Esophagus muscularis mucosa (tissue), 4 donors: ENCODE results near the gene LTBR. TPM values are rescaled to one million over a fixed set of nuclear protein-coding genes. Genes with fewer than 3 reads are reported as not detected.

Experiments
- DNase-seq: peaks from one replicate; pipeline ENCODE4 v3.0.0-alpha.2; 2017; ENCODE audit errors: extremely low spot score
- H3K27ac ChIP-seq, 4 donors: fragments of 200-600 bp; sonication (generic); replicated peaks in 1 of 4; 1 replicate in 3 of 4; 2 replicates in 1 of 4; pipeline ENCODE4 v1.5.1; 2016 to 2019; ENCODE audit warnings: mild to moderate bottlenecking in 1 of 4
- H3K27me3 ChIP-seq, 4 donors: fragments of 200-600 bp; sonication (generic); one replicate each; pipeline versions ENCODE4 v1.5.1 to v1.6.0; 2016 to 2019
- H3K36me3 ChIP-seq, 4 donors: fragments of 200-600 bp; sonication (generic); one replicate each; pipeline ENCODE4 v1.5.1; 2016 to 2019
- H3K4me1 ChIP-seq, 4 donors: fragments of 200-600 bp; sonication (generic); one replicate each; pipeline ENCODE4 v1.5.1; 2016 to 2019
- H3K4me3 ChIP-seq, 4 donors: fragments of 200-600 bp; sonication (generic); 1 replicate in 2 of 4; 2 replicates in 2 of 4; pipeline ENCODE4 v1.5.1; 2016 to 2019; ENCODE audit warnings: mild to moderate bottlenecking in 4 of 4, moderate library complexity in 1 of 4
- H3K9me3 ChIP-seq, 4 donors: fragments of 200-600 bp; sonication (generic); 1 replicate in 3 of 4; 2 replicates in 1 of 4; pipeline ENCODE4 v1.5.1; 2016 to 2019
- EP300 ChIP-seq: sonication (generic); formaldehyde crosslinking; IDR thresholded peaks from one replicate; pipeline ENCODE4 v1.6.1; 2017; ENCODE audit warnings: antibody characterized with exemption
- POLR2A ChIP-seq: fragments of 450-650 bp; IDR thresholded peaks from one replicate; pipeline ENCODE4 v1.6.1; 2017; ENCODE audit warnings: antibody characterized with exemption, moderate library complexity, mild to moderate bottlenecking, low read depth
- POLR2AphosphoS5 ChIP-seq, 2 donors: sonication (generic); formaldehyde crosslinking; IDR thresholded peaks; one replicate each; pipeline ENCODE4 v1.6.1; 2017; ENCODE audit warnings: antibody characterized with exemption in 2 of 2
- WGBS: methylation state at CpG from one replicate; pipeline ENCODE4 v1.1.5; 2018; 5-methylcytosine and 5-hydroxymethylcytosine counted together
- intact Hi-C: fragments of 100-400 bp; cut with DNase I; formaldehyde crosslinking; loops from one replicate; pipeline ENCODE4 v1.15.1; 2023
- total RNA-seq, 4 donors: library from RNA; depleted of rRNA; stranded (reverse); fragments of >200 nt; gene quantifications; one replicate each; pipeline versions ENCODE4 v1.1.0 to v1.2.1, GENCODE V29; 2016
- TF ChIP-seq, protein P1 (sequence below), 3 experiments: fragments of 200-600 bp in 2 of 3; fragments of 450-650 bp in 1 of 3; sonication (generic) in 2 of 3; IDR thresholded peaks; one replicate each; pipeline ENCODE4 v1.5.1; 2017 to 2019; ENCODE audit warnings: antibody characterized with exemption in 3 of 3, mild to moderate bottlenecking in 2 of 3, moderate library complexity in 1 of 3

The LTBR gene
- total RNA-seq, 4 donors from 2014 or later = 117 to 144 (median 137) TPM

DNA sequence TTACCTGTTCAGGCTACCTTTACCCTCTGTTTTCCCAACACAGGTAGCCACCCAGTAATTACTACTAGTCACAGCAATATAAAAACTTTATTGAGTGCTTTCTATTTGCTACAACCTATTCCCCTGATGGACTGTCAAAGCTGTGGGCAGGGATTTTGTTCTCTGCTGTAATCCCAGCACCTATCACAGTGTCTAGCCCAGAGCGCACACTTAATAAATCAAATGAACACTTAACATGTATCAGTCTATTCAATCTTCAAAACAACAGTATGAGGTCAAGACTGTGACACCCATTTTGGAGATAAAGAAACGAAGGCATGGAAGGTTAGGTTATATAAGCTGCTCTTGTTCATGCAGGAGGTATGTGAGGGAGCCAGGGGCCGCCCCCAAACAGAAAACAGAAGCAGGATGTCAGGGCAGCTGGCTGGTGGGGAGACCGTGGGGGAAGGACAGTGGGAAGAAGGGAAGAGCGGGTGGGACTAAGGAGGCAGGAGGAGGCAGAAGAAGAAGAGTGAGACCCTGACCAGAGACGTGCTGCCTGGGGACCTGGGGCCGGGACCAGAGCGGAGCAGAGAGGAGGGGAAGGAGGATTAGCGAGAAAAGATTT is 43.8 kb upstream of the LTBR start:
- peak overlapping the region; percentile 93 to 99 (median 97) for H3K27ac ChIP-seq

DNA sequence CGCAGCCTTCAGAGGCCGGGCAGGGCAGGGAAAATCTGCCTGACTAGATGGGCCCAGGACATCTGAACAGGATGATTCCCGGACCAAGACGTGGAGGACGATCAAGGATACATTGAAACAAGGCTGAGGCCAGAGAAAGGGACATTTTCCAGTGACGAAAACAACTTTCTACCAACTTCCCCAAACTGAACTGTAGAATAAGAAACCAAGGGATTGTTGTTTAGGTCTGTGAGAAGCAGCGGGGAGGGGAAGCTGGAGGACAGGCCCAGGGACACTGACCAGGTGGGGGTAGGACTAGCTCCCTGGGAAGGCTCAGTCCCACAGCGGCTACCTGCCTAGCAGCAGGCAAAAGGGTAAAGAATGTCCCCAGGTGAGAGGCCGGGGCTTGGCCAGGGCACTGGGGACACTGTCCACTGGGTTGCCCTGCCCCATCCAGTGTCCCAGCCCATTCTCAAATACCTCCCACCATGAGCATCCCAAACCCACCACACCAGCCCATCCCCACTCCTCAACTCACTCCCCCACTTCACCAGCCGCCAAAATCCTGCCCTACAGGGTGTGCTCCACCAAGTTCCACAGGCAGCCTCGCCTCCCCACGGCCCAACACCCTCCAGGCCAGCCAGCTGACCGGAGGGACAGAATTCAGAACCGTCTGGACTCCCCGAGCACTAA is 43.1 kb upstream of the LTBR start:
- H3K9me3 ChIP-seq = no peaks in the 10 kb centered on the region
- peaks cover 62 to 84% (median 77%) of the 10 kb centered on the region in 4 donors for H3K4me1 ChIP-seq
- DNase-seq = no peak
- intact Hi-C loops = no loop called here
- H3K4me3 ChIP-seq = peak overlapping the region; percentile 61 to 92 (median 84)
- H3K36me3 ChIP-seq = no peaks in the 10 kb centered on the region
- TF ChIP-seq EP300 (no peak), POLR2AphosphoS5 (IDR thresholded peaks at IDR 0.05) (no peak), POLR2A (no peak)
- TF ChIP-seq, protein P1, sequence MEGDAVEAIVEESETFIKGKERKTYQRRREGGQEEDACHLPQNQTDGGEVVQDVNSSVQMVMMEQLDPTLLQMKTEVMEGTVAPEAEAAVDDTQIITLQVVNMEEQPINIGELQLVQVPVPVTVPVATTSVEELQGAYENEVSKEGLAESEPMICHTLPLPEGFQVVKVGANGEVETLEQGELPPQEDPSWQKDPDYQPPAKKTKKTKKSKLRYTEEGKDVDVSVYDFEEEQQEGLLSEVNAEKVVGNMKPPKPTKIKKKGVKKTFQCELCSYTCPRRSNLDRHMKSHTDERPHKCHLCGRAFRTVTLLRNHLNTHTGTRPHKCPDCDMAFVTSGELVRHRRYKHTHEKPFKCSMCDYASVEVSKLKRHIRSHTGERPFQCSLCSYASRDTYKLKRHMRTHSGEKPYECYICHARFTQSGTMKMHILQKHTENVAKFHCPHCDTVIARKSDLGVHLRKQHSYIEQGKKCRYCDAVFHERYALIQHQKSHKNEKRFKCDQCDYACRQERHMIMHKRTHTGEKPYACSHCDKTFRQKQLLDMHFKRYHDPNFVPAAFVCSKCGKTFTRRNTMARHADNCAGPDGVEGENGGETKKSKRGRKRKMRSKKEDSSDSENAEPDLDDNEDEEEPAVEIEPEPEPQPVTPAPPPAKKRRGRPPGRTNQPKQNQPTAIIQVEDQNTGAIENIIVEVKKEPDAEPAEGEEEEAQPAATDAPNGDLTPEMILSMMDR (IDR thresholded peaks at IDR 0.05) = no peak
- H3K27me3 ChIP-seq = no peaks in the 10 kb centered on the region
- 1% methylated on average over 10 of the region's 15 CpGs for WGBS
- peak overlapping the region; percentile 93 to 99 (median 97) for H3K27ac ChIP-seq

More for the DNA sequence above, 43.8 kb upstream of the LTBR start:
- 2% methylated on average over 9 of the region's 9 CpGs for WGBS
- Histone ChIP-seq H3K9me3 (no peaks in the 10 kb centered on the region), H3K4me3 (peak overlapping the region; percentile 61 to 92 (median 84)), H3K4me1 (peaks cover 57 to 84% (median 77%) of the 10 kb centered on the region in 4 donors), H3K36me3 (no peaks in the 10 kb centered on the region), H3K27me3 (no peaks in the 10 kb centered on the region)
- intact Hi-C loops = no loop called here
- TF ChIP-seq EP300 = no peak
- TF ChIP-seq POLR2A = no peak
- peak; percentile 60 to 72 for TF ChIP-seq POLR2AphosphoS5 (IDR thresholded peaks at IDR 0.05)
- TF ChIP-seq, protein P1 (IDR thresholded peaks at IDR 0.05) = no peak
- no peak for DNase-seq

DNA sequence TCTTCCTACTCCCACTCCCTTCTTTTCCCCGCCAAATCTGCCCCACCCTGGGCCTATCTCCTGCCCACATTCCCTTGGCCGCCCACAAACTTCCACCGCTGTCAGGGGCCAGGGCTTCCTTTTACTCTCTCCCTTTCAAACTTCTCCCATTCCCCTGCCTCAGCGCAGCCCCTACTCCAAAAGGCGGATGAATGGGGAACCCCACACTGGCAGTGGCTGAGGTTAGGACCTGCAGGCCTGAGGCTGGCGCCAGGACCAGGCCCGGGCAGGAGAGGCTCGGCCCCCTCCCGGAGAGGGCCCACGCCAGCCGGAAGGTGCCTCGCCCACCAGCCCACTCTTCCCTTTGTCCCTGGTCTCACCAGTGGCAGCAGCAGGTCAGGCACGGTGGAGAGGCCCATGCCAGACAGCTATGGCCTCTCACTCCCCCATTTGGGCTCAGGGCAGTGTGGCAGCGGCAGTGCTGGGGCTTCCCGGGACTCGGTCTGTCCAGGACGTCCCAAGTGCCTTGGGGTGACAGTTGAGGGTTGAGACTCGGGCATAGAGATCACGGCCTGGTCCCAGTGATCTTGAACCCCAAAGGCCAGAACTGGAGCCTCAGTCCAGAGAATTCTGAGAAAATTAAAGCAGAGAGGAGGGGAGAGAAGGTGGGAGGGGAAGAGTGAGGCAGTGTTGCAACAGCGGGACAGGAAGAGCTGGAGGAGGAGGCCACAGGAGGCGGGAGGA is 42.4 kb upstream of the LTBR start, which contains the start of gene TNFRSF1A:
TNFRSF1A (minus strand) TSS at position 660 of the 723 bp plus-strand sequence; CDS start at position 398, 262 bp downstream.
- WGBS = under 1% methylated on average over 15 of the region's 21 CpGs
- DNase-seq = no peak
- Histone ChIP-seq H3K27me3 (no peaks in the 10 kb centered on the region), H3K36me3 (no peaks in the 10 kb centered on the region), H3K4me1 (peaks cover 67 to 84% (median 77%) of the 10 kb centered on the region in 4 donors), H3K9me3 (no peaks in the 10 kb centered on the region), H3K27ac (peak within 1 kb of the TSS; percentile 93 to 99 (median 97)), H3K4me3 (peak within 1 kb of the TSS; percentile 61 to 92 (median 84))
- peak; percentile 83 to 90 for TF ChIP-seq POLR2AphosphoS5 (IDR thresholded peaks at IDR 0.05)
- TF ChIP-seq, protein P1 (IDR thresholded peaks at IDR 0.05) = no peak
- no peak for TF ChIP-seq EP300
- peak; percentile 32 for TF ChIP-seq POLR2A
- intact Hi-C loops = no loop called here

DNA sequence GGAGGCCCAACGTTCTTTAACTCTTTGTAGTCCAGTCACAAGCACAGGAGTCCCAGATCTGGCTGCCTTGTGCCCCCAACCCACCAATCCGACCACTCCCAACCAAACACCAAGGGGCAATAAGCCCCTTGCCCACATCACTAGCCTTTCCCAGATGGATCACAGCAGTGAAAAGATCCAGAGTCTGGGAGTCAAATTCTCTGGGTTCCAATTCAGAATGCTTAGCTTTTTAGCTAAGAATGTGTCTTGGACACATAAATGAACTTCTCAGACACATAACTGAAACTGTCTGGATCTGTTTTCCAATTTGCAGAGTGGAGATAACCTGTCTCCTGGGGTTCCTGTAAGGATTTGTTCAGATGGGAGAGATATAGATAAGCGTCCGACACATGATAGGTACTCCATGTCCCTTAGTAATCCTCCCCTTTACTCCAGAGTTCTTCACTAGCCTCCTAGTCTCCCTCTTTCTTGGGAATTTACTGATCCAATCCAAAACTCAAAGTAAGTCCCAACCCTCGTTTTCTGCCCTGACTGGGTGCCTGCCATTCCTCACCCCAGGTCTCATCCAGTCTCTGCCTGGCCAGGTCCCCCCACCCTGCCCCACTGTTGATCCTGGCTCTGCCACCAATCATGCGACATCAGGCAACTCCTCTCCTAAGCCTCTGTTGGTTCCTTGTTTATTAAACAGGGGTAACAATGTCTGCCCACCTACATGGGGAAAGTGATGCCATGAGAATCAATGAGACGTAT is 41.6 kb upstream of the LTBR start:
- WGBS = 38% methylated on average over 7 of the region's 7 CpGs
- intact Hi-C loops = no loop called here
- H3K27me3 ChIP-seq = no peaks in the 10 kb centered on the region
- peaks cover 68 to 82% (median 77%) of the 10 kb centered on the region in 4 donors for H3K4me1 ChIP-seq
- H3K36me3 ChIP-seq = no peaks in the 10 kb centered on the region
- H3K9me3 ChIP-seq = no peaks in the 10 kb centered on the region
- H3K27ac ChIP-seq = peak overlapping the region; percentile 93 to 99 (median 97)
- TF ChIP-seq EP300 (no peak), POLR2A (no peak), POLR2AphosphoS5 (IDR thresholded peaks at IDR 0.05) (no peak)
- TF ChIP-seq, protein P1 (IDR thresholded peaks at IDR 0.05) = no peak
- DNase-seq = no peak
- peak overlapping the region; percentile 61 to 92 (median 84) for H3K4me3 ChIP-seq
